ENCODE results near the gene TAF6.

TAF6 gene

DNA sequence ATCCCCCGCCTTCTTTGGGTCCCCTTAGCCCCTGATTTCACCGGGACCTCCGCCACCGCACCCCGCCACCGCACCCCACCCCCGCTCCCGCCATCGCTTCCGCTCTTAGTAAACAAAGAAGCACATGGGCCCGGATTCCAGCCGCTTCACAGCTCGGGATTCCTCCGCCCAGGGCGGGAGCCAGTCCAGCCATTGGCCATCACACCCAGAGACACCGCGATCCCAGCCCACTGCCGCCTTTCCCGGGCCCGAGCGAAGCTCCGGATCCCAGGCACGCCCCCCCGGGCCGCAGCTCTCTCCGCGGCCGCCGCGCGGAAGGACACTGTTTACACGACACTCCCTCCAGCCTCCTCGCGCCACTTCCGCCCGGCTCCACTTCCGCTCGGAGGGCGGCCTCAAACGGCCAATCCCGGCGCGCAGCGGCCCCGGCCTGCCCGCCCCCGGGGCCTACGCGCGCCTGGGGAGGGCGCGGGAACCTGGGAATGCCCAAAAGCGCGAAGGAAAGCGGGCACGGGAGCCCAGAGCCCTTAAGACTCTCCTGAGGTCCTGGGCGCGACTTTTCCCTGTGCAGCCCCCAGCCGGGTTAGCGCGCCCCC, 18.6 kb downstream of the TAF6 start (continued):
- TF ChIP-seq ZNF121 (tag by site-specific recombination; IDR thresholded peaks at IDR 0.05) (no peak), EGR2 (tag by site-specific recombination; IDR thresholded peaks at IDR 0.05; ENCODE audit: low read depth) (peak; percentile 95), ZNF266 (tag by site-specific recombination; IDR thresholded peaks at IDR 0.05; ENCODE audit: low read depth) (no peak), GFI1B (tag by site-specific recombination; IDR thresholded peaks at IDR 0.05) (0 out of 2 replicates have a peak, but pooled peaks have one; percentile 13), SCRT2 (tag by site-specific recombination; IDR thresholded peaks at IDR 0.05) (no peak), ZNF335 (tag by site-specific recombination; conservative IDR thresholded peaks at IDR 0.05) (no peak), ZNF837 (tag by site-specific recombination; IDR thresholded peaks at IDR 0.05) (no peak), GLIS2 (tag by site-specific recombination; IDR thresholded peaks at IDR 0.05) (peak; percentile 90), WT1 (tag by site-specific recombination; IDR thresholded peaks at IDR 0.05) (peak; percentile 79), ZNF501 (tag by site-specific recombination; IDR thresholded peaks at IDR 0.05) (peak; percentile 85), YY1 (tag by site-specific recombination; IDR thresholded peaks at IDR 0.05) (peak; percentile 71), ZNF571 (tag by site-specific recombination; IDR thresholded peaks at IDR 0.05) (no peak), ZXDB (tag by site-specific recombination; IDR thresholded peaks at IDR 0.05) (peak; percentile 90), ZNF677 (tag by site-specific recombination; IDR thresholded peaks at IDR 0.05) (no peak), ZNF426 (tag by site-specific recombination; IDR thresholded peaks at IDR 0.05) (no peak), ZNF24 (tag by site-specific recombination; IDR thresholded peaks at IDR 0.05) (peak; percentile 34; the same call in 1 of the 2 replicates), ZNF48 (tag by site-specific recombination; IDR thresholded peaks at IDR 0.05) (no peak), ZNF23 (tag by site-specific recombination; IDR thresholded peaks at IDR 0.05; ENCODE audit: borderline replicate concordance) (no peak), BCL11A (tag by site-specific recombination; IDR thresholded peaks at IDR 0.05; ENCODE audit: low read depth) (no peak), ZNF791 (tag by site-specific recombination; IDR thresholded peaks at IDR 0.05) (no peak), ZFP41 (tag by site-specific recombination; IDR thresholded peaks at IDR 0.05; ENCODE audit: borderline replicate concordance) (no peak), ZNF169 (tag by site-specific recombination; IDR thresholded peaks at IDR 0.05) (no peak), ZNF660 (tag by site-specific recombination; IDR thresholded peaks at IDR 0.05) (peak; percentile 91), SALL2 (tag by site-specific recombination; IDR thresholded peaks at IDR 0.05; ENCODE audit: borderline replicate concordance) (no peak), ZNF558 (tag by site-specific recombination; IDR thresholded peaks at IDR 0.05) (no peak), ZNF623 (tag by site-specific recombination; IDR thresholded peaks at IDR 0.05) (no peak), ZNF223 (tag by site-specific recombination; IDR thresholded peaks at IDR 0.05) (0 out of 2 replicates have a peak, but pooled peaks have one; percentile 9)
- TF ChIP-seq, protein P1, sequence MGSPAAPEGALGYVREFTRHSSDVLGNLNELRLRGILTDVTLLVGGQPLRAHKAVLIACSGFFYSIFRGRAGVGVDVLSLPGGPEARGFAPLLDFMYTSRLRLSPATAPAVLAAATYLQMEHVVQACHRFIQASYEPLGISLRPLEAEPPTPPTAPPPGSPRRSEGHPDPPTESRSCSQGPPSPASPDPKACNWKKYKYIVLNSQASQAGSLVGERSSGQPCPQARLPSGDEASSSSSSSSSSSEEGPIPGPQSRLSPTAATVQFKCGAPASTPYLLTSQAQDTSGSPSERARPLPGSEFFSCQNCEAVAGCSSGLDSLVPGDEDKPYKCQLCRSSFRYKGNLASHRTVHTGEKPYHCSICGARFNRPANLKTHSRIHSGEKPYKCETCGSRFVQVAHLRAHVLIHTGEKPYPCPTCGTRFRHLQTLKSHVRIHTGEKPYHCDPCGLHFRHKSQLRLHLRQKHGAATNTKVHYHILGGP (tag by site-specific recombination; IDR thresholded peaks at IDR 0.05): no peak
- TF ChIP-seq, protein P2, sequence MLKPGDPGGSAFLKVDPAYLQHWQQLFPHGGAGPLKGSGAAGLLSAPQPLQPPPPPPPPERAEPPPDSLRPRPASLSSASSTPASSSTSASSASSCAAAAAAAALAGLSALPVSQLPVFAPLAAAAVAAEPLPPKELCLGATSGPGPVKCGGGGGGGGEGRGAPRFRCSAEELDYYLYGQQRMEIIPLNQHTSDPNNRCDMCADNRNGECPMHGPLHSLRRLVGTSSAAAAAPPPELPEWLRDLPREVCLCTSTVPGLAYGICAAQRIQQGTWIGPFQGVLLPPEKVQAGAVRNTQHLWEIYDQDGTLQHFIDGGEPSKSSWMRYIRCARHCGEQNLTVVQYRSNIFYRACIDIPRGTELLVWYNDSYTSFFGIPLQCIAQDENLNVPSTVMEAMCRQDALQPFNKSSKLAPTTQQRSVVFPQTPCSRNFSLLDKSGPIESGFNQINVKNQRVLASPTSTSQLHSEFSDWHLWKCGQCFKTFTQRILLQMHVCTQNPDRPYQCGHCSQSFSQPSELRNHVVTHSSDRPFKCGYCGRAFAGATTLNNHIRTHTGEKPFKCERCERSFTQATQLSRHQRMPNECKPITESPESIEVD (tag by site-specific recombination; IDR thresholded peaks at IDR 0.05): no peak
- TF ChIP-seq, protein P3, sequence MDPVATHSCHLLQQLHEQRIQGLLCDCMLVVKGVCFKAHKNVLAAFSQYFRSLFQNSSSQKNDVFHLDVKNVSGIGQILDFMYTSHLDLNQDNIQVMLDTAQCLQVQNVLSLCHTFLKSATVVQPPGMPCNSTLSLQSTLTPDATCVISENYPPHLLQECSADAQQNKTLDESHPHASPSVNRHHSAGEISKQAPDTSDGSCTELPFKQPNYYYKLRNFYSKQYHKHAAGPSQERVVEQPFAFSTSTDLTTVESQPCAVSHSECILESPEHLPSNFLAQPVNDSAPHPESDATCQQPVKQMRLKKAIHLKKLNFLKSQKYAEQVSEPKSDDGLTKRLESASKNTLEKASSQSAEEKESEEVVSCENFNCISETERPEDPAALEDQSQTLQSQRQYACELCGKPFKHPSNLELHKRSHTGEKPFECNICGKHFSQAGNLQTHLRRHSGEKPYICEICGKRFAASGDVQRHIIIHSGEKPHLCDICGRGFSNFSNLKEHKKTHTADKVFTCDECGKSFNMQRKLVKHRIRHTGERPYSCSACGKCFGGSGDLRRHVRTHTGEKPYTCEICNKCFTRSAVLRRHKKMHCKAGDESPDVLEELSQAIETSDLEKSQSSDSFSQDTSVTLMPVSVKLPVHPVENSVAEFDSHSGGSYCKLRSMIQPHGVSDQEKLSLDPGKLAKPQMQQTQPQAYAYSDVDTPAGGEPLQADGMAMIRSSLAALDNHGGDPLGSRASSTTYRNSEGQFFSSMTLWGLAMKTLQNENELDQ (tag by site-specific recombination; IDR thresholded peaks at IDR 0.05; ENCODE audit: low read depth): no peak
- TF ChIP-seq, protein P4, sequence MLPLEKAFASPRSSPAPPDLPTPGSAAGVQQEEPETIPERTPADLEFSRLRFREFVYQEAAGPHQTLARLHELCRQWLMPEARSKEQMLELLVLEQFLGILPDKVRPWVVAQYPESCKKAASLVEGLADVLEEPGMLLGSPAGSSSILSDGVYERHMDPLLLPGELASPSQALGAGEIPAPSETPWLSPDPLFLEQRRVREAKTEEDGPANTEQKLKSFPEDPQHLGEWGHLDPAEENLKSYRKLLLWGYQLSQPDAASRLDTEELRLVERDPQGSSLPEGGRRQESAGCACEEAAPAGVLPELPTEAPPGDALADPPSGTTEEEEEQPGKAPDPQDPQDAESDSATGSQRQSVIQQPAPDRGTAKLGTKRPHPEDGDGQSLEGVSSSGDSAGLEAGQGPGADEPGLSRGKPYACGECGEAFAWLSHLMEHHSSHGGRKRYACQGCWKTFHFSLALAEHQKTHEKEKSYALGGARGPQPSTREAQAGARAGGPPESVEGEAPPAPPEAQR (tag by site-specific recombination; IDR thresholded peaks at IDR 0.05): no peak
- TF ChIP-seq, protein P5, sequence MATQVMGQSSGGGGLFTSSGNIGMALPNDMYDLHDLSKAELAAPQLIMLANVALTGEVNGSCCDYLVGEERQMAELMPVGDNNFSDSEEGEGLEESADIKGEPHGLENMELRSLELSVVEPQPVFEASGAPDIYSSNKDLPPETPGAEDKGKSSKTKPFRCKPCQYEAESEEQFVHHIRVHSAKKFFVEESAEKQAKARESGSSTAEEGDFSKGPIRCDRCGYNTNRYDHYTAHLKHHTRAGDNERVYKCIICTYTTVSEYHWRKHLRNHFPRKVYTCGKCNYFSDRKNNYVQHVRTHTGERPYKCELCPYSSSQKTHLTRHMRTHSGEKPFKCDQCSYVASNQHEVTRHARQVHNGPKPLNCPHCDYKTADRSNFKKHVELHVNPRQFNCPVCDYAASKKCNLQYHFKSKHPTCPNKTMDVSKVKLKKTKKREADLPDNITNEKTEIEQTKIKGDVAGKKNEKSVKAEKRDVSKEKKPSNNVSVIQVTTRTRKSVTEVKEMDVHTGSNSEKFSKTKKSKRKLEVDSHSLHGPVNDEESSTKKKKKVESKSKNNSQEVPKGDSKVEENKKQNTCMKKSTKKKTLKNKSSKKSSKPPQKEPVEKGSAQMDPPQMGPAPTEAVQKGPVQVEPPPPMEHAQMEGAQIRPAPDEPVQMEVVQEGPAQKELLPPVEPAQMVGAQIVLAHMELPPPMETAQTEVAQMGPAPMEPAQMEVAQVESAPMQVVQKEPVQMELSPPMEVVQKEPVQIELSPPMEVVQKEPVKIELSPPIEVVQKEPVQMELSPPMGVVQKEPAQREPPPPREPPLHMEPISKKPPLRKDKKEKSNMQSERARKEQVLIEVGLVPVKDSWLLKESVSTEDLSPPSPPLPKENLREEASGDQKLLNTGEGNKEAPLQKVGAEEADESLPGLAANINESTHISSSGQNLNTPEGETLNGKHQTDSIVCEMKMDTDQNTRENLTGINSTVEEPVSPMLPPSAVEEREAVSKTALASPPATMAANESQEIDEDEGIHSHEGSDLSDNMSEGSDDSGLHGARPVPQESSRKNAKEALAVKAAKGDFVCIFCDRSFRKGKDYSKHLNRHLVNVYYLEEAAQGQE (tag by site-specific recombination; IDR thresholded peaks at IDR 0.05): 0 out of 2 replicates have a peak, but pooled peaks have one; percentile 29

Measured in HEK293 (cell line).